HCT116 (cell line): ENCODE data around the gene OPCML.

Source experiments
- POLR2AphosphoS5 ChIP-seq: IDR thresholded peaks from 2 replicates; pipeline ENCODE4 v1.6.1; 2011; ENCODE audit warnings: mild to moderate bottlenecking, low read depth, low read length, moderate library complexity
- TCF7L2 ChIP-seq: IDR thresholded peaks from 2 replicates; pipeline ENCODE4 v1.7.0; 2011; ENCODE audit warnings: borderline replicate concordance, inconsistent platforms; ENCODE audit not compliant: insufficient read depth, insufficient read length; ENCODE audit errors: extremely low read depth
- YY1 ChIP-seq: IDR thresholded peaks from 2 replicates; pipeline ENCODE4 v1.6.1; 2011; ENCODE audit warnings: low read length, low read depth, moderate library complexity, mild to moderate bottlenecking; ENCODE audit not compliant: insufficient replicate concordance; ENCODE audit errors: extremely low read depth
- TF ChIP-seq, protein P1 (sequence below), 3 experiments: fragments of 200-600 bp in 1 of 3; sonication (generic) in 1 of 3; IDR thresholded peaks in 2 of 3; conservative IDR thresholded peaks in 1 of 3; 2 replicates each; pipeline ENCODE4 v1.5.1; 2012 to 2017; ENCODE audit warnings: low read depth in 2 of 3, low read length in 2 of 3, antibody characterized with exemption in 1 of 3, borderline replicate concordance in 1 of 3, control low read depth in 1 of 3, mild to moderate bottlenecking in 1 of 3, mixed read lengths in 1 of 3, mixed run types in 1 of 3, moderate library complexity in 1 of 3; ENCODE audit not compliant: insufficient read depth in 1 of 3
- TF ChIP-seq, protein P2 (sequence below): IDR thresholded peaks from 2 replicates; pipeline ENCODE4 v1.6.1; 2012; ENCODE audit warnings: low read depth

DNA sequence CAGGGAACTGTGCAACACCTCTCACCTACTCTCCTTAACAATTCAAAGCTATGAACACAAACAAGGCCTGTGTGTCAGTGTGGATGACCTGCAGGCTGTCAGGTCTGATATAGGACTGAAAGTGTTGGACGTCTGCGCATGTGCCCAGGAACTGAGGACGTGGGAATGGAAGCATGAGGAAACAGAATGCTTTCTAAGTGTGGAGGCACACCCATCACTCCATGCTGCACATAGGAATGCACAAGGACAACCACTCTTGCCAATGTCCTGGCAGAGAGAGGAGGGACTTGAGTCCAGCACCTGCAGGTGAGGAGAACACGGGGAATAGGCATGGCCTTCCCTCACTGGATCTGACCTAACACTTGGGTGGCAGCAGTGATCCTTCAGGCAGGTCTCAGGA is 874.3 kb downstream of the OPCML start:
- no peak for TF ChIP-seq TCF7L2
- TF ChIP-seq, protein P1, sequence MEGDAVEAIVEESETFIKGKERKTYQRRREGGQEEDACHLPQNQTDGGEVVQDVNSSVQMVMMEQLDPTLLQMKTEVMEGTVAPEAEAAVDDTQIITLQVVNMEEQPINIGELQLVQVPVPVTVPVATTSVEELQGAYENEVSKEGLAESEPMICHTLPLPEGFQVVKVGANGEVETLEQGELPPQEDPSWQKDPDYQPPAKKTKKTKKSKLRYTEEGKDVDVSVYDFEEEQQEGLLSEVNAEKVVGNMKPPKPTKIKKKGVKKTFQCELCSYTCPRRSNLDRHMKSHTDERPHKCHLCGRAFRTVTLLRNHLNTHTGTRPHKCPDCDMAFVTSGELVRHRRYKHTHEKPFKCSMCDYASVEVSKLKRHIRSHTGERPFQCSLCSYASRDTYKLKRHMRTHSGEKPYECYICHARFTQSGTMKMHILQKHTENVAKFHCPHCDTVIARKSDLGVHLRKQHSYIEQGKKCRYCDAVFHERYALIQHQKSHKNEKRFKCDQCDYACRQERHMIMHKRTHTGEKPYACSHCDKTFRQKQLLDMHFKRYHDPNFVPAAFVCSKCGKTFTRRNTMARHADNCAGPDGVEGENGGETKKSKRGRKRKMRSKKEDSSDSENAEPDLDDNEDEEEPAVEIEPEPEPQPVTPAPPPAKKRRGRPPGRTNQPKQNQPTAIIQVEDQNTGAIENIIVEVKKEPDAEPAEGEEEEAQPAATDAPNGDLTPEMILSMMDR (IDR thresholded peaks at IDR 0.05 in 2 of 3, conservative IDR thresholded peaks at IDR 0.05 in 1 of 3; ENCODE audit: borderline replicate concordance in 1 of 3, insufficient read depth in 1 of 3, low read depth in 2 of 3, low read length in 2 of 3): no peak
- TF ChIP-seq, protein P2, sequence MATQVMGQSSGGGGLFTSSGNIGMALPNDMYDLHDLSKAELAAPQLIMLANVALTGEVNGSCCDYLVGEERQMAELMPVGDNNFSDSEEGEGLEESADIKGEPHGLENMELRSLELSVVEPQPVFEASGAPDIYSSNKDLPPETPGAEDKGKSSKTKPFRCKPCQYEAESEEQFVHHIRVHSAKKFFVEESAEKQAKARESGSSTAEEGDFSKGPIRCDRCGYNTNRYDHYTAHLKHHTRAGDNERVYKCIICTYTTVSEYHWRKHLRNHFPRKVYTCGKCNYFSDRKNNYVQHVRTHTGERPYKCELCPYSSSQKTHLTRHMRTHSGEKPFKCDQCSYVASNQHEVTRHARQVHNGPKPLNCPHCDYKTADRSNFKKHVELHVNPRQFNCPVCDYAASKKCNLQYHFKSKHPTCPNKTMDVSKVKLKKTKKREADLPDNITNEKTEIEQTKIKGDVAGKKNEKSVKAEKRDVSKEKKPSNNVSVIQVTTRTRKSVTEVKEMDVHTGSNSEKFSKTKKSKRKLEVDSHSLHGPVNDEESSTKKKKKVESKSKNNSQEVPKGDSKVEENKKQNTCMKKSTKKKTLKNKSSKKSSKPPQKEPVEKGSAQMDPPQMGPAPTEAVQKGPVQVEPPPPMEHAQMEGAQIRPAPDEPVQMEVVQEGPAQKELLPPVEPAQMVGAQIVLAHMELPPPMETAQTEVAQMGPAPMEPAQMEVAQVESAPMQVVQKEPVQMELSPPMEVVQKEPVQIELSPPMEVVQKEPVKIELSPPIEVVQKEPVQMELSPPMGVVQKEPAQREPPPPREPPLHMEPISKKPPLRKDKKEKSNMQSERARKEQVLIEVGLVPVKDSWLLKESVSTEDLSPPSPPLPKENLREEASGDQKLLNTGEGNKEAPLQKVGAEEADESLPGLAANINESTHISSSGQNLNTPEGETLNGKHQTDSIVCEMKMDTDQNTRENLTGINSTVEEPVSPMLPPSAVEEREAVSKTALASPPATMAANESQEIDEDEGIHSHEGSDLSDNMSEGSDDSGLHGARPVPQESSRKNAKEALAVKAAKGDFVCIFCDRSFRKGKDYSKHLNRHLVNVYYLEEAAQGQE: no peak
- TF ChIP-seq YY1: no peak
- no peak for TF ChIP-seq POLR2AphosphoS5
